ENCODE data around the gene CDHR2.
A peak's percentile ranks its signal among the peaks of the same experiment; 100 is the strongest.

Gene CDHR2

GRCh38 chr5:176568657-176569056, 19.5 kb downstream of the CDHR2 start:
- no peak overlapping the region for H3K4me3 ChIP-seq (ENCODE audit: low read depth, low read length)
- no peak overlapping the region for H3K27ac ChIP-seq
- no peaks in the 10 kb centered on the region for H3K27me3 ChIP-seq (ENCODE audit: insufficient read depth, low read depth, severe bottlenecking)
- no peaks in the 10 kb centered on the region for H3K36me3 ChIP-seq
- no peaks in the 10 kb centered on the region for H3K9me3 ChIP-seq (ENCODE audit: severe bottlenecking)
- no peak for TF ChIP-seq CTCF (IDR thresholded peaks at IDR 0.05; ENCODE audit: low read depth, low read length)
- DNase-seq: no peak

GRCh38 chr5:176570044-176570443, 20.9 kb downstream of the CDHR2 start:
- Histone ChIP-seq H3K27ac (no peak overlapping the region), H3K9me3 (ENCODE audit: severe bottlenecking) (no peaks in the 10 kb centered on the region), H3K36me3 (no peaks in the 10 kb centered on the region), H3K27me3 (ENCODE audit: insufficient read depth, low read depth, severe bottlenecking) (no peaks in the 10 kb centered on the region), H3K4me3 (ENCODE audit: low read depth, low read length) (no peak overlapping the region)
- DNase-seq: no peak
- no peak for TF ChIP-seq CTCF (IDR thresholded peaks at IDR 0.05; ENCODE audit: low read depth, low read length)

GRCh38 chr5:176573564-176574296, 24.6 kb downstream of the CDHR2 start:
- H3K27ac ChIP-seq: no peak overlapping the region
- peak; percentile 82 for DNase-seq
- no peaks in the 10 kb centered on the region for H3K27me3 ChIP-seq (ENCODE audit: insufficient read depth, low read depth, severe bottlenecking)
- TF ChIP-seq CTCF (IDR thresholded peaks at IDR 0.05; ENCODE audit: low read depth, low read length): peak; percentile 97
- H3K4me3 ChIP-seq (ENCODE audit: low read depth, low read length): no peak overlapping the region
- H3K36me3 ChIP-seq: no peaks in the 10 kb centered on the region
- H3K9me3 ChIP-seq (ENCODE audit: severe bottlenecking): no peaks in the 10 kb centered on the region

- TF ChIP-seq CTCF (IDR thresholded peaks at IDR 0.05; ENCODE audit: low read depth, low read length): no peak
- DNase-seq: no peak
- H3K27ac ChIP-seq: no peak overlapping the region
These were observed 25.1 kb downstream of the CDHR2 start for GRCh38 chr5:176574297-176574591.

GRCh38 chr5:176575066-176575465, 25.9 kb downstream of the CDHR2 start:
- H3K27me3 ChIP-seq (ENCODE audit: insufficient read depth, low read depth, severe bottlenecking): no peaks in the 10 kb centered on the region
- H3K36me3 ChIP-seq: no peaks in the 10 kb centered on the region
- no peaks in the 10 kb centered on the region for H3K9me3 ChIP-seq (ENCODE audit: severe bottlenecking)
- no peak overlapping the region for H3K27ac ChIP-seq
- TF ChIP-seq CTCF (IDR thresholded peaks at IDR 0.05; ENCODE audit: low read depth, low read length): no peak
- H3K4me3 ChIP-seq (ENCODE audit: low read depth, low read length): no peak overlapping the region
- DNase-seq: no peak

More at GRCh38 chr5:176574297-176574591, 25.1 kb downstream of the CDHR2 start:
- H3K4me3 ChIP-seq (ENCODE audit: low read depth, low read length): no peak overlapping the region
- H3K9me3 ChIP-seq (ENCODE audit: severe bottlenecking): no peaks in the 10 kb centered on the region
- H3K36me3 ChIP-seq: no peaks in the 10 kb centered on the region
- no peaks in the 10 kb centered on the region for H3K27me3 ChIP-seq (ENCODE audit: insufficient read depth, low read depth, severe bottlenecking)

Data from WERI-Rb-1 (cell line).